Subcutaneous abdominal adipose tissue (tissue), 5 donors: ENCODE results near the gene ACTBL2.

Experiments used
- H3K27ac ChIP-seq: one replicate; pipeline ENCODE4 v1.7.0; 2013; ENCODE audit warnings: low read depth, mild to moderate bottlenecking, inconsistent platforms, low read length, moderate library complexity
- H3K27me3 ChIP-seq, 5 donors: one replicate each; pipeline ENCODE4 v1.7.0; 2013; ENCODE audit warnings: low read length in 5 of 5, inconsistent platforms in 1 of 5; ENCODE audit not compliant: control insufficient read depth in 5 of 5, insufficient read depth in 4 of 5
- H3K36me3 ChIP-seq, 5 donors: one replicate each; pipeline ENCODE4 v1.7.0; 2013; ENCODE audit warnings: low read length in 5 of 5; ENCODE audit not compliant: control insufficient read depth in 5 of 5, insufficient read depth in 5 of 5
- H3K4me1 ChIP-seq, 5 donors: one replicate each; pipeline ENCODE4 v1.7.0; 2013; ENCODE audit warnings: low read length in 5 of 5, mild to moderate bottlenecking in 3 of 5, moderate library complexity in 1 of 5; ENCODE audit not compliant: control insufficient read depth in 5 of 5, insufficient read depth in 5 of 5
- H3K4me3 ChIP-seq, 5 donors: one replicate each; pipeline ENCODE4 v1.7.0; 2013; ENCODE audit warnings: low read length in 5 of 5, low read depth in 1 of 5
- H3K9ac ChIP-seq, 5 donors: one replicate each; pipeline ENCODE4 v1.7.0; 2013; ENCODE audit warnings: low read length in 5 of 5, mild to moderate bottlenecking in 4 of 5, moderate library complexity in 3 of 5
- H3K9me3 ChIP-seq, 5 donors: one replicate each; pipeline ENCODE4 v1.7.0; 2013; ENCODE audit warnings: low read length in 5 of 5; ENCODE audit not compliant: control insufficient read depth in 5 of 5
- donor health status: healthy.
- donor health status: healthy.
- donor health status: healthy.
- donor health status: healthy.
- donor health status: healthy.

Gene ACTBL2

DNA sequence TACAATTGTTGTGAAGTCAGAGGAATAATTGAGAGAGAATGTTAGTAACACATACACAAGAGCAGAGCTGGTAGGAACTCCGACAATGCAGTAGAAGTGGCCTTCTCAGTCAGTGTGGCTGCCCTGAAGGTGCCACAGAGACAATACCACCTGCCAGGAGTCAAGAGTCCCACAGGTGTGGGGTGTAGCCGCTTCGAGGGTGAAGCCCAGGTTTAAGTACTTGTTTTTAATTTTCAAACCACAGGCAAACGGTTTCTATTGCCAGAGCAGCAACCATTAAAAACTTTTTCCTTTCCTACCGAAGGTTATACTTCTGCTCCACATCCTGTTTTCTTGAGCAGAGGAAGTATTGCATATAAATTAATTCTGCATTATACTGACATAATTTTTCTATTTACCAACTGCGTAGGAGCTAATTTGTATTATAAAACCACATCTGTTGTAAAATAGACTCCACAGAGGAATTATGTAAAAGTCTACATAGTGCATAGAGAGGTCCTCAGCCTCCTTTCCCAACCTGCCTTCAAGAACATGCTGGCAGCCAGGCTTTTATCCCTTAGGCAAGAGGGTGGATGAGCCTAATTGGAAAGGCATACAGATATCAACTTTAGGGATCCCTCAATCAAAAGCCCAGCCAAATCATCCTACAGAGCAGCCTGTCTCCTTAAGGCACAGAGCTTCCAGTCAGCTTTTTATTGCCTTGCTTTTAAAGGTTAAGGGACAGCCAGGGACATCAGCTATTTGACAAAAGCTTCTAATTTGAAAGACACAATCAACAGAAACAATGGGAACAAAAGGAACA lies 12.9 kb upstream of the ACTBL2 start:
- Histone ChIP-seq H3K9ac (no peak overlapping the region), H3K27ac (no peak overlapping the region), H3K27me3 (no peaks in the 10 kb centered on the region), H3K9me3 (no peaks in the 10 kb centered on the region), H3K4me3 (no peak overlapping the region), H3K36me3 (no peaks in the 10 kb centered on the region), H3K4me1 (peaks cover 2 to 24% (median 13%) of the 10 kb centered on the region in 5 donors)

DNA sequence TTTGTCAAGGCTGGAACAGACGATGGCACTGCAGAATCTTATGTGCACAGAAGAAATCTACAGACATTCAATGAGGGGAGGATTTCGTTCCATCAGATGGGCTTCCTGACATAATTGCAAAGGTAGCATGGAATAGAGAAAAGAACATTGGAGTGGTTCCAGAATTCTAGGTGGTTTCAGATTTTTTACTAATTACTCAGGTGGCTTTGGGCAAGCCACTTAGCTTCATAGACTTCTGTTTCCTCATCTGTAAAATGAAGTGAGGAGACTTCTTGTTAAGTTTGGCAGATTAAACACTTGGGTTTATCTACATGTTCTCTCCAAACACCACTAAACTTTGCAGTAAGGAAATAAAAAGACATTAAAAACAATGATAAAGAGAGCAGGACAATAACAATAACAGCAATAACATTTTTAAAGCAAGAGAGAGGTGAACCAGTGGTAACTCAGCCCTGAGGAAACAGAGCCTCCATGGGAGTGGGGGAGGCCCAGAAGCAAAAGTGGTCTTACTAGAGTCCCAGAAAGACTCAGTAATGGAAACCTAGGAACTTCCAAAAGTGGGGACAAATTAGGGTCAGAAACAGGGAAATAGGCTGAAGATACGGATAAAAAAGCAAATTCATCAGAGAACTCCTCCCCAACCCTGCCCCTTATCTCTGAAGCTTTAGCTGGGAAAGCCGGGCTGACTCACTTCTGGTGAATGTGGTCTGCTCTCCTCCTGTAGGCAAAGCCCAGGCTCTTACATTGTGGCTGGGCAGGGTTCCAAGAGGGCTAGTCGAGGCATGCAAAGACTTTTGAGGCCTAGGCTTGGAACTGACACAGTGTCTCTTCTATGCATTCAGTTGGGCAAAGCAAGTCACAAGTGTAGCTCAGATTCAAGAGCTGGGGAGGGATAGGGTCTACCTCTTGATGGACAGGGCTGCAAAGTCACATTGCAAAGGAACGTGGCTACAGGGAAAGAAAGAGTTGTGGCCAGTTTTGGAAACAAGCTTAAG lies 11.8 kb upstream of the ACTBL2 start:
- H3K4me3 ChIP-seq = no peak overlapping the region
- H3K36me3 ChIP-seq = no peaks in the 10 kb centered on the region
- peaks cover 0 to 20% (median 13%) of the 10 kb centered on the region in 5 donors for H3K4me1 ChIP-seq
- H3K9me3 ChIP-seq = no peaks in the 10 kb centered on the region
- H3K27ac ChIP-seq = no peak overlapping the region
- no peak overlapping the region for H3K9ac ChIP-seq
- no peaks in the 10 kb centered on the region for H3K27me3 ChIP-seq

DNA sequence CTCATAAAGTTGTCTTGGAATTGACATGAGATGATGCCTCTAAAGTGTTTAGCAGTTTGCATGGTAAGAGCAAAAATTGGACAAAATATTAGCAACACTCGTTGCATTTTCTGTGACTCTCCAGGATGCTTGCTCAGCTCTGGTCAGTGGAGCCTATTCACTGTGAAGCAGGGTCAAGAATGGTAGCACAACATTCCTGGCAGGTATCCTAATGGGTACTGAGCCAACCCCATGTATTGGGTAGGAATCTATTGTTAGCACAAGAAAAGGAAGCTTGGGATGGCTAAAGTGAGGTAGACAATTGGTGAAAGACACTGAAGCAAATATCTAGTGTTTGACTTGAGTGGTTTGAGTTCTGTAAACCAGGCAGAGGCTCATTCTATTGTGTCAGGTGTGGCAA lies 10.4 kb upstream of the ACTBL2 start:
- no peak overlapping the region for H3K27ac ChIP-seq
- H3K4me3 ChIP-seq = no peak overlapping the region
- no peaks in the 10 kb centered on the region for H3K27me3 ChIP-seq
- no peaks in the 10 kb centered on the region for H3K9me3 ChIP-seq
- H3K4me1 ChIP-seq = peaks cover 0 to 23% (median 16%) of the 10 kb centered on the region in 5 donors
- H3K9ac ChIP-seq = no peak overlapping the region
- no peaks in the 10 kb centered on the region for H3K36me3 ChIP-seq

DNA sequence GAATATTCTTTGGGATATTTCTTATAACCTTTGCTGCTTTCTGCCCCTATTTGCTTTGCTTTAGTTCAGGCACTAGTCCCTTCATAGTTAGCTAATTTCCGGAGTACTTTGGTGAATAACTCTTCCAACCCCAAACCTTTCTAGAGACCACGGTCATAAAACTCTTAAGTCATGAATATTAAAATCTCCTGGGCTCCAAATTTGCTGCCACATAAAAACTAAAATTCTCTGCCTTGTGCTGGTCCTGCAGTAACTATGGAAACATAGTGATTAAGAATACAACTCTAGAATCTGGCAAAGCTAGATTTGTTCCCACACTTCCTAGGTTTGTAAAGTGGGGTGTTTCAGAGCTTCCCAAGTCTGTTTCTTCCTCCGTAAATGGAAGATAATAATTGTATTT lies 10.0 kb upstream of the ACTBL2 start:
- Histone ChIP-seq H3K27me3 (no peaks in the 10 kb centered on the region), H3K27ac (no peak overlapping the region), H3K36me3 (no peaks in the 10 kb centered on the region), H3K9ac (no peak overlapping the region), H3K4me3 (no peak overlapping the region), H3K9me3 (no peaks in the 10 kb centered on the region), H3K4me1 (peaks cover 0 to 24% (median 16%) of the 10 kb centered on the region in 5 donors)

DNA sequence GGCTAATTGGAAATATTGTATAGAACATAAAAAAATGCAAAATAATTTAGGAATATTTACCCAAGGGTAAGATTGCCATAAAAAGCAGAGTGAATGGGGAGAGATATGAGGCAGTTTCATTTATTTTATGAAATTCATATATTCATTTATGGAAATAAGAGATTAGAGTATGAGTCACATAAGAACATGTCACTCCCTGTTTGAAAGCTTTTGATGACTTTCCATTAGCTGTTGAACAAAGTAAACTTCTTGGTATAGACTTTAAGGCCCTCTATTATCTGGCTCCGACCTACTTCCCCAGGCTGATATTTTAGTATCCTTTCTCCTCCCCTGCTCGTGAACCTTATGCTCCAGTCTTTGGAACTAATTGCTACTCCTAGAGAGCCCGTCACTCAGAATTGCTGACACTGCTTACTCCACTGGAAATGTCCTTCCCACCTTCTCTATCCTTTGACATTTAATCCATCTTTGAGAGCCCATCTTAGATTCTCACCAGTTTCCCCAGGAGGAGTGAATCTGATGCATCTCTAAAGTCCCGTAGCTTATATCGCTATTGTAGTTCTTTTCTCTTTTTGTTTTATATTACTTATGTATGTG lies 8.9 kb upstream of the ACTBL2 start:
- H3K9ac ChIP-seq = no peak overlapping the region
- H3K27me3 ChIP-seq = no peaks in the 10 kb centered on the region
- H3K36me3 ChIP-seq = no peaks in the 10 kb centered on the region
- peaks cover 0 to 24% (median 16%) of the 10 kb centered on the region in 5 donors for H3K4me1 ChIP-seq
- H3K4me3 ChIP-seq = no peak overlapping the region
- H3K9me3 ChIP-seq = no peaks in the 10 kb centered on the region
- no peak overlapping the region for H3K27ac ChIP-seq

DNA sequence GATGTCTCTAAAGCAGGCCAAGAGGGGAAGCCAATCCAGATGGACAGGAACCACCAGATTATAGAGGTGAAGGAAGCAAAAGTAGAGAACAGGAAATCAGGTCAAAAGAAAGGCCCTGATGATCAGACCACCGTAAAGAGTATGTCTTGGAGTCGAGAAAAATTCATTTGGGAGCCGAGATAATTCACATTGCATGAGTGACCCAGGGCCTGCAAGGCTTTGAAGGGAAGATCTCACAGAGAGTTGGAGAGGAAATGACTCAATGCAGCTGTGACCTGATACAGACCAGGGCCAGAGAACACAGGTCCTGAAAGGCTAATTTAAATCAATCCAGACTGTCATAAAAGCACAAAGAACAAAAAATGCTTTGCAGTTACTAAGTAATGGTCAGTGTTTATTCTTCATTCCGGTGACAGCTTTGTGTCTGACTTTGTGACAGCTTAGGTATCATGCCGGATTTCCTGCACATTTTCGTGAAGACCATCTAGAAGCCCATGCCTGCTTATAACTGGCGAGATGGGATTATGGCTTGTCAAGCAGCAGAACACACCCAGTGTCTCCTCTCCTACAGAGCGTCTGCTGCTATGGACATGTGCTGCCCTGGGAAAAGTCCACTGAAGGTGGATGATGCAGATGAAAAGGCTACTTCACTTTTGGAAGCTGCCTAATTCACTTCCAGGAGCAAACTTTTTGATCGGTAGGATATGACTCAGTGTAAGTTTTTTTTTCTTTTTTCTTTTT lies 5.8 kb upstream of the ACTBL2 start:
- no peaks in the 10 kb centered on the region for H3K27me3 ChIP-seq
- H3K4me3 ChIP-seq = no peak overlapping the region
- no peak overlapping the region for H3K9ac ChIP-seq
- no peaks in the 10 kb centered on the region for H3K9me3 ChIP-seq
- H3K36me3 ChIP-seq = no peaks in the 10 kb centered on the region
- no peak overlapping the region for H3K27ac ChIP-seq
- peaks cover 0 to 11% (median 7%) of the 10 kb centered on the region in 5 donors for H3K4me1 ChIP-seq

DNA sequence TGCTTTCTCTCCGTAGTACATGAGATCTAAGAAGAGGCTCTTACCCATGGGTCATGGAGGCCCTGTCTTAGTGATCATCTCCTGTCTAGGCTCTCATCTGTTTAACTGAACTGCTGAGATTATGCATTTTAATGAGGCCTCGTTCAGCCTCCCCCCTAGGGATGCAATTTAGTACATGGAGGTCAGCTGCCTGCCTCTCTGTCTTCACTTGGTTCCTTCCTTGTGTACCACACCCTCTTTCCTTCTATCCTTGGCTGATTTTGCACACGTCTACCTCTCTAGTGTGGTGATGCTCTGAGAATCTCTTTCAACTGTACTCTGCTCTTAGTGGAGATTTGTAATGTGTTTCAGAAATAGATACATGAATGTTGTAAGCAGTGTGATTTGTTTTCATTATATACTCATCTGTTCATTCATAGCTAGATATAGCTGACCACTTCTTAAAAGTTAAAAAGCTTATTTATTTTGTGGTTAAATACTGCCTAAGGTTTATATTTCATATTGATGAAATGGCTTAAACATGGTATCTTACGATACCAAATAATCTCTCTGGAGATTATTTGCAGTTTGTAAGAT lies 3.5 kb upstream of the ACTBL2 start:
- Histone ChIP-seq H3K36me3 (no peaks in the 10 kb centered on the region), H3K4me3 (no peak overlapping the region), H3K27me3 (no peaks in the 10 kb centered on the region), H3K4me1 (peaks cover 0 to 8% (median 7%) of the 10 kb centered on the region in 5 donors), H3K9ac (no peak overlapping the region), H3K27ac (no peak overlapping the region), H3K9me3 (no peaks in the 10 kb centered on the region)

DNA sequence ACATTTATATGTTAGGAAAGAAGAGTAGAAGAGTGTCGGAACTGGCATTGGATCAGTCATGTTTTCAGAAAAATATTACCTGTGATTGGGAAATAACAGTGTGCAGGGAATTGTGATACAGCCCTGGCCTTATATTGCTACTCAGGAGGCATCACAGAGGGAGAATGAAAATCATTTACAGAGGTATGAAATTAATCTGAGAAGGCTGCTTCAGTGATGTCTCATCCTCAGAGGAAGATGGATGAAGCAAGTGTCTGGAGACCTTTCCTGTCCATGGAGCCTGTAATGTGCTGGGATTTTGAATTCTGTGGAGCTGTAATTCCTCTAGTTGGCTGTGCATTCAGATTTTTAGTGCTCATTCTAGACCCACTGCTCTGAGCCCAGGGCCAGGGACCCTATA lies 3.8 kb downstream of the ACTBL2 start:
- Histone ChIP-seq H3K27ac (no peak overlapping the region), H3K9me3 (no peaks in the 10 kb centered on the region), H3K27me3 (no peaks in the 10 kb centered on the region), H3K4me3 (no peak overlapping the region), H3K36me3 (no peaks in the 10 kb centered on the region), H3K9ac (no peak overlapping the region), H3K4me1 (no peaks in the 10 kb centered on the region)

DNA sequence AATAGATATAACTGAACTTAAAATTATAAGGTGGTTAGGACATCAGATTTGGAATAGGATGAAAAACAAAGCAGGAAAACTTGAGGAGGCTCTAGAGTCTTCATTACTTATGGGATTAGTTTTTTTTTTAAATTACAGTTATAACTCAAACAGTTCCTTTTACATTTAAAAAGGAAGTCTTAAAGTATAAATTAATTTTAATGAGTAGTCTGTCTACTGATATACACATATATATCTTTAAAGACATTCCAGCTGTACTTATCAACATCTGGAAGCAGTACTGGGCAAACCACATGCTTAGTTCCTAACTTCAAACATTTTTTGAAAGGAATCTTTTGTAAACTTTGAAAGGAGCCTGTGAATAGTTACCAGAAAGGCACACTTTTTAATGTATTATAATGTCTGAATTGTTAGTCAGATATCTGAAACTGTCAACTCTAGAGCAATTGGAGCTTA lies 6.0 kb downstream of the ACTBL2 start:
- H3K27me3 ChIP-seq = no peaks in the 10 kb centered on the region
- H3K4me3 ChIP-seq = no peak overlapping the region
- no peaks in the 10 kb centered on the region for H3K4me1 ChIP-seq
- no peak overlapping the region for H3K27ac ChIP-seq
- H3K9me3 ChIP-seq = no peaks in the 10 kb centered on the region
- H3K36me3 ChIP-seq = no peaks in the 10 kb centered on the region
- no peak overlapping the region for H3K9ac ChIP-seq
